ENCODE results near the gene STRN3. TPM values are rescaled to one million over a fixed set of nuclear protein-coding genes. Genes with fewer than 3 reads are reported as not detected.

The STRN3 gene
- total RNA-seq, 2 experiments from 2014 or later: 14.7 to 15.3 TPM

GRCh38 chr14:30885840-30886740 lies 140.1 kb downstream of the STRN3 start:
- Mint-ChIP-seq H3K4me1 (ENCODE audit: low read depth) (peaks cover 12% of the 10 kb centered on the region), H3K9me3 (no peaks in the 10 kb centered on the region), H3K4me3 (no peak overlapping the region), H3K27ac (no peak overlapping the region), H3K27me3 (no peaks in the 10 kb centered on the region), H3K36me3 (ENCODE audit: low read depth) (no peaks in the 10 kb centered on the region)
- POLR2A ChIA-PET: no interaction called here
- CTCF ChIA-PET: no interaction called here
- intact Hi-C loops (cut with micrococcal nuclease): no loop called here
- DNase-seq (no peak), ATAC-seq (no peak)
- TF ChIP-seq CTCF (IDR thresholded peaks at IDR 0.05): no peak

GRCh38 chr14:30884901-30885300 lies 141.3 kb downstream of the STRN3 start:
- TF ChIP-seq CTCF (IDR thresholded peaks at IDR 0.05): no peak
- H3K4me3 Mint-ChIP-seq: no peak overlapping the region
- no peak for ATAC-seq
- H3K9me3 Mint-ChIP-seq: no peaks in the 10 kb centered on the region
- DNase-seq: no peak
- H3K4me1 Mint-ChIP-seq (ENCODE audit: low read depth): peaks cover 11% of the 10 kb centered on the region
- H3K27ac Mint-ChIP-seq: no peak overlapping the region
- no peaks in the 10 kb centered on the region for H3K27me3 Mint-ChIP-seq
- ChIA-PET CTCF (no interaction called here), POLR2A (no interaction called here)
- no peaks in the 10 kb centered on the region for H3K36me3 Mint-ChIP-seq (ENCODE audit: low read depth)
- intact Hi-C loops (cut with micrococcal nuclease): no loop called here

- POLR2A ChIA-PET: no interaction called here
- Mint-ChIP-seq H3K36me3 (ENCODE audit: low read depth) (no peaks in the 10 kb centered on the region), H3K27me3 (no peaks in the 10 kb centered on the region), H3K4me3 (no peak overlapping the region), H3K27ac (no peak overlapping the region), H3K9me3 (no peaks in the 10 kb centered on the region), H3K4me1 (ENCODE audit: low read depth) (no peaks in the 10 kb centered on the region)
- ATAC-seq: peak; percentile 37
- CTCF ChIA-PET: no interaction called here
- TF ChIP-seq CTCF (IDR thresholded peaks at IDR 0.05): no peak
- no peak for DNase-seq
- intact Hi-C loops (cut with micrococcal nuclease): no loop called here
These were observed 142.5 kb downstream of the STRN3 start for GRCh38 chr14:30883508-30884294.

- ATAC-seq (no peak), DNase-seq (no peak)
- no peak for TF ChIP-seq CTCF (IDR thresholded peaks at IDR 0.05)
- no peak overlapping the region for H3K27ac Mint-ChIP-seq
- H3K27me3 Mint-ChIP-seq: peaks cover 3% of the 10 kb centered on the region
- intact Hi-C loops (cut with micrococcal nuclease): no loop called here
- no peak overlapping the region for H3K4me3 Mint-ChIP-seq
- ChIA-PET CTCF (no interaction called here), POLR2A (no interaction called here)
- H3K4me1 Mint-ChIP-seq (ENCODE audit: low read depth): no peaks in the 10 kb centered on the region
- H3K9me3 Mint-ChIP-seq: no peaks in the 10 kb centered on the region
- H3K36me3 Mint-ChIP-seq (ENCODE audit: low read depth): no peaks in the 10 kb centered on the region
These were observed 143.7 kb downstream of the STRN3 start for GRCh38 chr14:30882431-30882830.

GRCh38 chr14:30876692-30877091 lies 149.5 kb downstream of the STRN3 start:
- ChIA-PET CTCF (interaction anchor here (1.2 kb wide), 1 partner anchor 11 kb away, joined by 3 read pairs; no protein-coding TSS in a partner anchor), POLR2A (no interaction called here)
- TF ChIP-seq CTCF (IDR thresholded peaks at IDR 0.05): no peak
- peaks cover 36% of the 10 kb centered on the region for H3K27me3 Mint-ChIP-seq
- no peaks in the 10 kb centered on the region for H3K9me3 Mint-ChIP-seq
- no peak for ATAC-seq
- no peak for DNase-seq
- no peak overlapping the region for H3K4me3 Mint-ChIP-seq
- H3K4me1 Mint-ChIP-seq (ENCODE audit: low read depth): peaks cover 13% of the 10 kb centered on the region
- intact Hi-C loops (cut with micrococcal nuclease): no loop called here
- no peaks in the 10 kb centered on the region for H3K36me3 Mint-ChIP-seq (ENCODE audit: low read depth)
- H3K27ac Mint-ChIP-seq: no peak overlapping the region
